HEK293 (cell line): Measurements from ENCODE around the gene TMED3.

Experiments used
- CTCF ChIA-PET: fragments of 350-600 bp; formaldehyde crosslinking; extraction: SDS; loops from one replicate; lab custom pipeline; 2021; ENCODE audit warnings: antibody characterized with exemption; lab: Yijun Ruan, JAX
- POLR2A ChIA-PET: fragments of 300-600 bp; formaldehyde crosslinking; extraction: SDS; loops from one replicate; lab custom pipeline; 2020; ENCODE audit warnings: antibody characterized with exemption, inconsistent platforms; lab: Yijun Ruan, JAX
- H3K27ac ChIP-seq: fragments of 200-500 bp; sonication (Bioruptor generic); 2 replicates; pipeline ENCODE4 v1.5.1; 2014; ENCODE audit warnings: low read depth, low read length, control low read depth, inconsistent platforms; ENCODE audit errors: extremely low read depth
- H3K36me3 ChIP-seq, 2 experiments: fragments of 200-500 bp in 1 of 2; sonication (Bioruptor generic) in 1 of 2; 1 replicate in 1 of 2; 2 replicates in 1 of 2; pipeline ENCODE4 v1.5.1; 2014 to 2017; ENCODE audit warnings: inconsistent platforms in 2 of 2, low read length in 2 of 2; ENCODE audit not compliant: control insufficient read depth in 2 of 2, insufficient read depth in 1 of 2
- H3K4me1 ChIP-seq: fragments of 200-500 bp; sonication (Bioruptor generic); 2 replicates; pipeline ENCODE4 v1.5.1; 2014; ENCODE audit warnings: mild to moderate bottlenecking, low read length, inconsistent platforms; ENCODE audit not compliant: control insufficient read depth, insufficient read depth
- H3K4me3 ChIP-seq: 2 replicates; pipeline ENCODE4 v1.5.1; 2011; ENCODE audit warnings: low read depth, mild to moderate bottlenecking, control low read depth, low read length, moderate library complexity
- H3K9me3 ChIP-seq: fragments of 200-500 bp; sonication (Bioruptor generic); 2 replicates; pipeline ENCODE4 v1.5.1; 2014; ENCODE audit warnings: low read depth, low read length, inconsistent platforms; ENCODE audit not compliant: control insufficient read depth, insufficient read depth
- IKZF3 ChIP-seq: fragments of 450-650 bp; IDR thresholded peaks from 2 replicates; pipeline ENCODE4 v1.5.0; 2018; ENCODE audit warnings: missing biosample characterization, mild to moderate bottlenecking, missing genetic modification characterization, moderate library complexity
- KLF7 ChIP-seq: fragments of 450-650 bp; formaldehyde crosslinking; IDR thresholded peaks from 2 replicates; pipeline ENCODE4 v1.5.1; 2016; ENCODE audit warnings: missing biosample characterization, missing genetic modification characterization, borderline replicate concordance
- SP3 ChIP-seq: fragments of 450-650 bp; formaldehyde crosslinking; IDR thresholded peaks from 2 replicates; pipeline ENCODE4 v1.5.1; 2016; ENCODE audit warnings: missing biosample characterization, missing genetic modification characterization
- ZBTB7A ChIP-seq: fragments of 450-650 bp; formaldehyde crosslinking; IDR thresholded peaks from 2 replicates; pipeline ENCODE4 v1.5.1; 2016; ENCODE audit warnings: low read depth, missing biosample characterization, missing genetic modification characterization
- ZFP69B ChIP-seq: fragments of 450-650 bp; formaldehyde crosslinking; IDR thresholded peaks from 2 replicates; pipeline ENCODE4 v1.5.1; 2016; ENCODE audit warnings: missing biosample characterization, missing genetic modification characterization
- ZNF10 ChIP-seq: fragments of 450-650 bp; formaldehyde crosslinking; IDR thresholded peaks from 2 replicates; pipeline ENCODE4 v1.5.1; 2017; ENCODE audit warnings: missing biosample characterization, missing genetic modification characterization
- ZNF121 ChIP-seq: fragments of 450-650 bp; formaldehyde crosslinking; IDR thresholded peaks from 2 replicates; pipeline ENCODE4 v1.5.1; 2016; ENCODE audit warnings: missing biosample characterization, missing genetic modification characterization
- ZNF23 ChIP-seq: fragments of 450-650 bp; formaldehyde crosslinking; IDR thresholded peaks from 2 replicates; pipeline ENCODE4 v1.5.1; 2016; ENCODE audit warnings: missing biosample characterization, missing genetic modification characterization, borderline replicate concordance
- ZNF341 ChIP-seq: fragments of 450-650 bp; formaldehyde crosslinking; IDR thresholded peaks from 2 replicates; pipeline ENCODE4; 2016; ENCODE audit warnings: low read depth, missing biosample characterization, missing genetic modification characterization
- ZNF350 ChIP-seq: fragments of 450-650 bp; formaldehyde crosslinking; IDR thresholded peaks from 2 replicates; pipeline ENCODE4 v1.5.0; 2017; ENCODE audit warnings: missing biosample characterization, mild to moderate bottlenecking, missing genetic modification characterization
- ZNF423 ChIP-seq: fragments of 450-650 bp; formaldehyde crosslinking; IDR thresholded peaks from 2 replicates; pipeline ENCODE4 v1.5.1; 2016; ENCODE audit warnings: missing biosample characterization, missing genetic modification characterization
- ZNF518A ChIP-seq: fragments of 450-650 bp; formaldehyde crosslinking; conservative IDR thresholded peaks from 2 replicates; pipeline ENCODE4 v1.5.1; 2016; ENCODE audit warnings: low read depth, missing biosample characterization, missing genetic modification characterization
- ZNF530 ChIP-seq: fragments of 450-650 bp; formaldehyde crosslinking; IDR thresholded peaks from 2 replicates; pipeline ENCODE4 v1.5.1; 2016; ENCODE audit warnings: low read depth, missing biosample characterization, missing genetic modification characterization
- ZNF561 ChIP-seq: fragments of 450-650 bp; IDR thresholded peaks from 2 replicates; pipeline ENCODE4 v1.5.1; 2018; ENCODE audit warnings: missing biosample characterization, missing genetic modification characterization, borderline replicate concordance
- ZNF843 ChIP-seq: fragments of 450-650 bp; formaldehyde crosslinking; IDR thresholded peaks from 2 replicates; pipeline ENCODE4 v1.5.1; 2016; ENCODE audit warnings: missing biosample characterization, missing genetic modification characterization
- TF ChIP-seq, protein P1 (sequence below): fragments of 450-650 bp; formaldehyde crosslinking; IDR thresholded peaks from 2 replicates; pipeline ENCODE4 v1.5.1; 2016; ENCODE audit warnings: missing biosample characterization, missing genetic modification characterization
- TF ChIP-seq, protein P2 (sequence below): fragments of 450-650 bp; formaldehyde crosslinking; IDR thresholded peaks from 2 replicates; pipeline ENCODE4 v1.5.1; 2016; ENCODE audit warnings: missing biosample characterization, missing genetic modification characterization
- TF ChIP-seq, protein P3 (sequence below): fragments of 450-650 bp; formaldehyde crosslinking; IDR thresholded peaks from 2 replicates; pipeline ENCODE4; 2016; ENCODE audit warnings: missing biosample characterization, missing genetic modification characterization
- TF ChIP-seq, protein P4 (sequence below): fragments of 450-650 bp; formaldehyde crosslinking; IDR thresholded peaks from 2 replicates; pipeline ENCODE4 v1.5.1; 2016; ENCODE audit warnings: missing biosample characterization, missing genetic modification characterization
- TF ChIP-seq, protein P5 (sequence below): fragments of 450-650 bp; formaldehyde crosslinking; IDR thresholded peaks from 2 replicates; pipeline ENCODE4 v1.5.1; 2016; ENCODE audit warnings: missing biosample characterization, missing genetic modification characterization

Gene TMED3

GRCh38 chr15:79340315-79340602 lies 29.3 kb downstream of the TMED3 start:
- H3K4me3 ChIP-seq, result no peak overlapping the region
- TF ChIP-seq, protein P1, sequence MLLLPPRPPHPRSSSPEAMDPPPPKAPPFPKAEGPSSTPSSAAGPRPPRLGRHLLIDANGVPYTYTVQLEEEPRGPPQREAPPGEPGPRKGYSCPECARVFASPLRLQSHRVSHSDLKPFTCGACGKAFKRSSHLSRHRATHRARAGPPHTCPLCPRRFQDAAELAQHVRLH (tag by site-specific recombination), result no peak
- TF ChIP-seq, protein P2, sequence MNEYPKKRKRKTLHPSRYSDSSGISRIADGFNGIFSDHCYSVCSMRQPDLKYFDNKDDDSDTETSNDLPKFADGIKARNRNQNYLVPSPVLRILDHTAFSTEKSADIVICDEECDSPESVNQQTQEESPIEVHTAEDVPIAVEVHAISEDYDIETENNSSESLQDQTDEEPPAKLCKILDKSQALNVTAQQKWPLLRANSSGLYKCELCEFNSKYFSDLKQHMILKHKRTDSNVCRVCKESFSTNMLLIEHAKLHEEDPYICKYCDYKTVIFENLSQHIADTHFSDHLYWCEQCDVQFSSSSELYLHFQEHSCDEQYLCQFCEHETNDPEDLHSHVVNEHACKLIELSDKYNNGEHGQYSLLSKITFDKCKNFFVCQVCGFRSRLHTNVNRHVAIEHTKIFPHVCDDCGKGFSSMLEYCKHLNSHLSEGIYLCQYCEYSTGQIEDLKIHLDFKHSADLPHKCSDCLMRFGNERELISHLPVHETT (tag by site-specific recombination), result no peak
- TF ChIP-seq ZNF423 (tag by site-specific recombination) (no peak), KLF7 (tag by site-specific recombination) (no peak)
- ChIA-PET CTCF (interaction anchor here (0.6 to 5.8 kb wide), 48 partner anchors 8 to 1027 kb away, joined by 3 to 100 read pairs (median 4); partner anchors contain the start of gene MINAR1), POLR2A (interaction anchor here (0.8 kb wide), 1 partner anchor 13 kb away, joined by 3 read pairs; no protein-coding TSS in a partner anchor)
- H3K4me1 ChIP-seq, result no peaks in the 10 kb centered on the region
- H3K36me3 ChIP-seq, result no peaks in the 10 kb centered on the region
- H3K9me3 ChIP-seq, result no peaks in the 10 kb centered on the region
- no peak overlapping the region for H3K27ac ChIP-seq

DNA sequence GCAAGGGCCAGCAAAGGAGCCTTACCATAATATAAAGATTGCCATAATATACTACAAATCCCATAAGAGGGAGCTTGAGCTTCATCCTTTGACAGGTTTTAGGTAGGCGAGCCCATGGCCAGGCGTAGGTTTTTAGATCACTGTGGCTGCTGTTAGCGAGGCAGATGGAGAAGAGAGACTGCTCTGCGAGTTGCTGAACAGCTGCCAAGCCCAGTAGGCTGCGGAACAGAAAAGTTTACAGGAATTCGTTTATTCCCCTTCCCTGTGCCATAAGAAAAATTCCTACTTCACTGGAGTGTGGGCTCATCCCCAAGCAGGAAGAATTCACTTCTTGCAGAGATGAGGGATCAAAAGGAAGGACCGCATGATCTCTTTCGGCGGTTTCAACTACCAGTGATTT lies 30.5 kb downstream of the TMED3 start:
- ChIA-PET POLR2A (interaction anchor here (0.8 kb wide), 1 partner anchor 252 kb away, joined by 4 read pairs; no protein-coding TSS in a partner anchor), CTCF (interaction anchor here (0.8 to 5.8 kb wide), 6 partner anchors 9 to 513 kb away, joined by 4 to 100 read pairs (median 10); no protein-coding TSS in a partner anchor)
- Histone ChIP-seq H3K4me3 (no peak overlapping the region), H3K36me3 (no peaks in the 10 kb centered on the region), H3K4me1 (no peaks in the 10 kb centered on the region), H3K9me3 (no peaks in the 10 kb centered on the region), H3K27ac (no peak overlapping the region)
- TF ChIP-seq ZNF341 (no peak), ZNF518A (tag by site-specific recombination) (no peak), ZNF561 (tag by site-specific recombination) (no peak), ZNF10 (tag by site-specific recombination) (no peak), ZNF843 (tag by site-specific recombination) (no peak), ZNF121 (tag by site-specific recombination) (no peak), ZNF530 (tag by site-specific recombination) (no peak), IKZF3 (no peak), ZNF23 (tag by site-specific recombination) (no peak), ZFP69B (no peak), ZNF350 (no peak), SP3 (tag by site-specific recombination) (no peak), ZBTB7A (tag by site-specific recombination) (no peak)
- TF ChIP-seq, protein P3, sequence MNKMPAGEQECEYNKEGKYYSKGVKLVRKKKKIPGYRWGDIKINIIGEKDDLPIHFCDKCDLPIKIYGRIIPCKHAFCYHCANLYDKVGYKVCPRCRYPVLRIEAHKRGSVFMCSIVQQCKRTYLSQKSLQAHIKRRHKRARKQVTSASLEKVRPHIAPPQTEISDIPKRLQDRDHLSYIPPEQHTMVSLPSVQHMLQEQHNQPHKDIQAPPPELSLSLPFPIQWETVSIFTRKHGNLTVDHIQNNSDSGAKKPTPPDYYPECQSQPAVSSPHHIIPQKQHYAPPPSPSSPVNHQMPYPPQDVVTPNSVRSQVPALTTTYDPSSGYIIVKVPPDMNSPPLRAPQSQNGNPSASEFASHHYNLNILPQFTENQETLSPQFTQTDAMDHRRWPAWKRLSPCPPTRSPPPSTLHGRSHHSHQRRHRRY, result no peak
- TF ChIP-seq, protein P4, sequence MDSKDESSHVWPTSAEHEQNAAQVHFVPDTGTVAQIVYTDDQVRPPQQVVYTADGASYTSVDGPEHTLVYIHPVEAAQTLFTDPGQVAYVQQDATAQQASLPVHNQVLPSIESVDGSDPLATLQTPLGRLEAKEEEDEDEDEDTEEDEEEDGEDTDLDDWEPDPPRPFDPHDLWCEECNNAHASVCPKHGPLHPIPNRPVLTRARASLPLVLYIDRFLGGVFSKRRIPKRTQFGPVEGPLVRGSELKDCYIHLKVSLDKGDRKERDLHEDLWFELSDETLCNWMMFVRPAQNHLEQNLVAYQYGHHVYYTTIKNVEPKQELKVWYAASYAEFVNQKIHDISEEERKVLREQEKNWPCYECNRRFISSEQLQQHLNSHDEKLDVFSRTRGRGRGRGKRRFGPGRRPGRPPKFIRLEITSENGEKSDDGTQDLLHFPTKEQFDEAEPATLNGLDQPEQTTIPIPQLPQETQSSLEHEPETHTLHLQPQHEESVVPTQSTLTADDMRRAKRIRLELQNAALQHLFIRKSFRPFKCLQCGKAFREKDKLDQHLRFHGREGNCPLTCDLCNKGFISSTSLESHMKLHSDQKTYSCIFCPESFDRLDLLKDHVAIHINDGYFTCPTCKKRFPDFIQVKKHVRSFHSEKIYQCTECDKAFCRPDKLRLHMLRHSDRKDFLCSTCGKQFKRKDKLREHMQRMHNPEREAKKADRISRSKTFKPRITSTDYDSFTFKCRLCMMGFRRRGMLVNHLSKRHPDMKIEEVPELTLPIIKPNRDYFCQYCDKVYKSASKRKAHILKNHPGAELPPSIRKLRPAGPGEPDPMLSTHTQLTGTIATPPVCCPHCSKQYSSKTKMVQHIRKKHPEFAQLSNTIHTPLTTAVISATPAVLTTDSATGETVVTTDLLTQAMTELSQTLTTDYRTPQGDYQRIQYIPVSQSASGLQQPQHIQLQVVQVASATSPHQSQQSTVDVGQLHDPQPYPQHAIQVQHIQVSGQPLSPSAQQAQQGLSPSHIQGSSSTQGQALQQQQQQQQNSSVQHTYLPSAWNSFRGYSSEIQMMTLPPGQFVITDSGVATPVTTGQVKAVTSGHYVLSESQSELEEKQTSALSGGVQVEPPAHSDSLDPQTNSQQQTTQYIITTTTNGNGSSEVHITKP (tag by site-specific recombination), result no peak
- TF ChIP-seq, protein P5, sequence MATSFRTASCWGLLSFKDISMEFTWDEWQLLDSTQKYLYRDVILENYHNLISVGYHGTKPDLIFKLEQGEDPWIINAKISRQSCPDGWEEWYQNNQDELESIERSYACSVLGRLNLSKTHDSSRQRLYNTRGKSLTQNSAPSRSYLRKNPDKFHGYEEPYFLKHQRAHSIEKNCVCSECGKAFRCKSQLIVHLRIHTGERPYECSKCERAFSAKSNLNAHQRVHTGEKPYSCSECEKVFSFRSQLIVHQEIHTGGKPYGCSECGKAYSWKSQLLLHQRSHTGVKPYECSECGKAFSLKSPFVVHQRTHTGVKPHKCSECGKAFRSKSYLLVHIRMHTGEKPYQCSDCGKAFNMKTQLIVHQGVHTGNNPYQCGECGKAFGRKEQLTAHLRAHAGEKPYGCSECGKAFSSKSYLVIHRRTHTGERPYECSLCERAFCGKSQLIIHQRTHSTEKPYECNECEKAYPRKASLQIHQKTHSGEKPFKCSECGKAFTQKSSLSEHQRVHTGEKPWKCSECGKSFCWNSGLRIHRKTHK (tag by site-specific recombination), result no peak
